Aortic smooth muscle cell (primary cell): ENCODE data around the gene CD300E. TPM values are rescaled to one million over a fixed set of nuclear protein-coding genes. Genes with fewer than 3 reads are reported as not detected.

Experiments used
- total RNA-seq: library from RNA; depleted of rRNA; stranded (reverse); fragments of >200 nt; gene quantifications from 2 replicates; pipeline ENCODE4 v1.2.3, GENCODE V29; 2014

CD300E gene, protein sequence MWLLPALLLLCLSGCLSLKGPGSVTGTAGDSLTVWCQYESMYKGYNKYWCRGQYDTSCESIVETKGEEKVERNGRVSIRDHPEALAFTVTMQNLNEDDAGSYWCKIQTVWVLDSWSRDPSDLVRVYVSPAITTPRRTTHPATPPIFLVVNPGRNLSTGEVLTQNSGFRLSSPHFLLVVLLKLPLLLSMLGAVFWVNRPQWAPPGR
- not detected in 2 replicates for total RNA-seq

DNA sequence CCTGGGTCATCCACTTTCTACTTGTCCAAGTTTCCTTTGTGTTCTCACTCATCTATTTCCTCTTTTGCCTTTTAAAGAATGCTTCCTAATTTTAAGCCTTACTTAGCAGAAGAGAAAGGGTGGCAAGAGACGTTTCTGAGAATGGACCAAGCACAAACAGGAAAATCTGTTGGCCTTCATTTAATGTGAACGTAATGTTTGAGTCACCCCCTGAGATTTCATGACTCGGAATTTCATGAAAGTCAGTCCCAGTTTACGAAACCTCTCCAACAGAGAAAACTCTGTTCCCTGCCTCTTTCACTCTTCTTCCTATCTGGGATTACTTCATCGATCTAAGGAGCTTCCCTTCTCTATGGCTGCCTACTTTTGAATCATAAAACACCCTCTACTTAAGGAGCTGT is at the start of gene CD300E:
Gene CD300E (minus strand): TSS at position 46 of the 401 bp plus-strand sequence. CDS start 117 bp downstream, outside the sequence.

DNA sequence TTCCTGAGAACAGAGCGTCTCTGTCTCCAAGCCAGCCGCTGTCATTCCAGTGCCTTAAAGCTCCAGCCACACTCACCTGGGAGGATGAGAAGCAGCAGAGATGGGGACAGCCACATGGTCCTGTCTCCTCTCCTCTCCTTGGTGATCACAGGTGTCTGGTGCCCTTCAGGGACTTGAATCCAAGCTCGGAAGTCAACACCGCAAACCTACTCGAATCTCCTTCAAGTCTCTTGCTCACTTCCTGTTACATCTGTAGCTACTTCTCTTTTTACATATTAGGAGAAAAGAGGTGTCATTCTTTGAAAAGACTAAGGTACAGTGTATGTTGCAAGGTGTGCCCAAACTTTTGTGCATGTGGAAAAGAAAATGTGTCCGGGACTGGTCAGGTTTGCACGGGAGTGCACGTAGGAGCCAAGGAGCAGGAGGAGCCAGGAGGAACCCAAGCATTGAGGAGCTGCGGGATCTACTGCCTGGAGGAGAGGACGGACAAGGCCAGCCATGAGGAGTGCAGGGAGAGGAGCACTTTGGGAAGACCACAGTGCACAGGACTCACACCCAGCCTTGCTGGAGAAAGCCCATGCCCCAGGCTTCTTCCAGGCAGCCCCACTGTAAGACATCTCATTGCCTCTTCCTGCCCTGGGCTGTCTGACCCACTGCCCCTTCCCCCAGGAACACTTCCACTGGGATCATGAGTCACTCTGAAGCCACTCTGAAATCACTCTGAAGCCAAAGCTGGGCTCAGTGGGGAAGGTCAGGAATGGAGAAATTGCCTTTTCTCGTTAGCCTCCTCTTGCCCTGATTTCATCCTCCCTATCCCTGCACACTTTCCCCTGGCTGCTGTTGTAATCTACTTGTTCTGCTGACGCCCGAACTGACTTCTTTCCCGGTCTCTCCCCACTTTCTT is 31.2 kb downstream of the CD300E start, which contains the start of gene CD300LD:
Gene CD300LD (minus strand): TSS at position 197 of the 904 bp plus-strand sequence. CDS start 81 bp downstream, at position 116.

DNA sequence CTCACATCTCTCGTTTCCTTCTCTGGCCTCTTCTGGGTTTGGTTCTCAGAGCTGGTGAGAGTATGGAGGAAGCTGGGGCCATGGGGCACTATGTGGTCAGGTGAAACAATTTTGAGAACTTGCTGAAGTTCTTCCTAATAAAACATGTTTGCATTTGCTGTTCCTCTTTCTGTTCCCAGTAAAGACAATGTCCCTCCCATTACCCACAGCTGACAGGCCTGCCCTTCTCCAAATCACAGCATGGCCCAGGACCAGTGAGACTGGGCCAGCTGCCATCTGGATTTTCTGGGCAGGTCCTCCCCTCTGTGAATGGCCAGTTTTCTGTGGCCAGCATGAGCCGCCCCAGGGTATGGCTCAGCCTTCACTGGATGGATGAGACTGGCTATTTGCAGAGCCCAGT is 56.1 kb downstream of the CD300E start, which contains the start of gene CD300H:
Gene CD300H (minus strand): TSS at position 113 of the 400 bp plus-strand sequence.

Other genes with a start within 250 kb of the CD300E start
- 24.6 and 24.9 TPM in 2 replicates for gene GPRC5C, start 191.7 kb downstream of the CD300E start, total RNA-seq
- not detected in 2 replicates for gene CD300A, start 157.1 kb downstream of the CD300E start, total RNA-seq
- not detected in 2 replicates for gene CD300LB, start 92.3 kb downstream of the CD300E start, total RNA-seq
- gene CD300C, start 77.6 kb downstream of the CD300E start, total RNA-seq: 0.13 TPM in 1 of 2 replicates, not detected in the other
- not detected in 2 replicates for gene CD300H, start 56.2 kb downstream of the CD300E start, total RNA-seq
- not detected in 2 replicates for gene CD300LD, start 31.5 kb downstream of the CD300E start, total RNA-seq
- not detected in 2 replicates for gene CD300LF, start 89.2 kb upstream of the CD300E start, total RNA-seq
- gene RAB37, start 113.5 kb upstream of the CD300E start, total RNA-seq: 1.1 and 2.5 TPM in 2 replicates
- 22.6 and 30.1 TPM in 2 replicates for gene NHERF1, start 124.9 kb upstream of the CD300E start, total RNA-seq
- gene NAT9, start 152.6 kb upstream of the CD300E start, total RNA-seq: 36.7 and 41.0 TPM in 2 replicates
- under 0.01 TPM in 1 of 2 replicates, not detected in the other for gene GRIN2C, start 236.1 kb upstream of the CD300E start, total RNA-seq
- 16.6 and 19.6 TPM in 2 replicates for gene FDXR, start 249.3 kb upstream of the CD300E start, total RNA-seq